GM21390 (cell line): ENCODE results near the gene PNKD.

Source experiments
- ATAC-seq: cut with Tn5 transposase; IDR thresholded peaks from one replicate; pipeline ENCODE4 v1.9.1; 2021; ENCODE audit not compliant: unreplicated experiment

Gene PNKD

DNA sequence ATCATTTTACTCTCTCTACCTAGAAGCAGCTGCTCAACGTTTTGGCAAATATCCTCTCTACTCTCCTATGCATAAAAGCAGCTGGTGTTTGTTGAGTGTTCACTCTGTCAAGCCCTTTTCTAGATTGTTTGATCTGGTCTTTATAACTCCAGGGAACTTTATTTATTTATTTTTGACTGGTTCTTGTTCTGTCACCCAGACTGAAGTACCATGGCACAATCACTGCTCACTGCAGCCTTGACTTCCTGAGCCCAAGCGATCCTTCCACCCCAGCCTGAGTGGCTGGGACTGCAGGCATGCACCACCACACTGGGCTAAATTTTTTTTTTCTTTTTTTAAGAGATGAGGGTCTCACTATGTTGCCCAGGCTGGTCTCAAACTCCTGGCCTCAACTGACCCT lies 99.0 kb downstream of the PNKD start:
- ATAC-seq, result no peak

DNA sequence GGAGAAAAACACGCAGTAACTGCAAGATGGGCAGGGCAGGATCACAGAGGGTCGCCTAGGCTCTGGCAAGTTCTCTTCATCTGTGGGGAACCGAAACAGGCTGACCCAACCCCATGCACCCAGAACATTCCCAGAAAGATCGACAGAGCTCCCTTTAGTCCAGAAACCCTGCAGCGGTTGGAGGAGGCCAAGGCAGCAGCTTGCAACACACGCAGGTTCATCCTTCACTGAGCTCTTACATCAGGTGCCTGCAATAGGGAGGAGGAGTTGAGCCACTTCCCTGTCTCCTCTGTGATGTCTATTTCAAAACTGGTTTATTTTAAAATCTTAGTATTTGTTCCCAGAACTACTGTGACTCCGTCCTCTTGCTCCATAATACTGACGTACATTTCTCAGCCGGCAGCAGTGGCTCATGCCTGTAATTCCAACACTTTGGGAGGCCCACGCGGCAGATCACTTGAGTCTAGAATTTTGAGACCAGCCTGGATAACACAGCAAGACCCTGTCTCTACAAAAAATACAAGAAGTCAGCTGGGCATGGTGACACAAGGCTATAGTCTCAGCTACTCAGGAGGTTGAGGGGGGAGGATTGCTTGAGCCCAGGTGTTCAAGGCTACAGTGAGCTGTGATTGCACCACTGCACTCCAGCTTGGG lies 100.2 kb downstream of the PNKD start:
- no peak for ATAC-seq

DNA sequence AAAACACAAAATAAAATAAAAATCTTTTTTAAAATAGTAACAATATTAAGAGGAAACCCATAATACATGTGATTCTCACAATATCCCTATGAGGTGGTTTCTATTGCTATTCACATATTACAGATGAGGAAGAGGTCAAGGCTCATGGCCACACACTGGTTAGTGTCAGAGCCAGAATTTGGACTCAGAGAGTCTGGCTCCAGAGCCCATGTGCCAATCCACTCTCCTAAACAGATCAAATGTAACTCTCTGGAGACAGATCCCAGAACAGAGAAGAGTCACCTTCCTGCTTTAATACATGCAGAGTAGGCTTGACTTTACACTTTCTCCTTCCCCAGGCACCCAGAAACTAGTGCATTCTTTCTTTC lies 101.6 kb downstream of the PNKD start:
- ATAC-seq, result no peak

DNA sequence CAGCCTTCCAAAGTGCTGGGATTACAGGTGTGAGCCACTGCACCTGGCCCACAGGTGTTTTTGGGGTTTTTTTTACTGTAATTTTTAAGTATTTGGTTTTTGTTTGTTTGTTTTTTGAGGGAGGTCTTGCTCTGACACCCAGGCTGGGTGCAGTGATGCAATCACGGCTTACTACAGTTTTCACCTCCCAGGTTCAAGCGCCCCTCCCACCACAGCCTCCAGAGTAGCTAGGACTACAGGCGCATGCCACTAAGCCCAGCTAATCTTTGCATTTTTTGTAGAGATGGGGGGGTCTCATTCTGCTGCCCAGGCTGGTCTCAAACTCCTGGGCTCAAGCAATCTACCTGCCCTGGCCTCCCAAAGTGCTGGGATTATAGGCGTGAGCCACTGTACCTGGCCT lies 104.5 kb downstream of the PNKD start:
- ATAC-seq, result no peak

DNA sequence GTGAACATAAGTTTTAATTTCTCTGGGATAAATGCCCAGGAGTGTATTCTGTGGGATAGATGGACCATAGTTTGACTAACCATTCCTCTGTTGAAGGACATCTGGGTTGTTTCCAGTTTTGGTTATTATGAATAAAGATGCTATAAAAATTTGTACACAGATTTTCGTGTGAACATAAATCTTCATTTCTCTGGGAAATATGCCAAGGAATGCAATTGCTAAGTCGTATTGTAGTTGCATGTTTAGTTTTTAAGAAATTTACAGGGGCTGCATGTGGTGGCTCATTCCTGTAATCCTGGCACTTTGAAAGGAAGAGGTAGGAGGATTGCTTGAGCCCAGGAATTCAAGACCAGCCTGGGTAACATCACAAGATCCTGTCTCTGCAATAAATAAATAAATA lies 104.9 kb downstream of the PNKD start:
- no peak for ATAC-seq

DNA sequence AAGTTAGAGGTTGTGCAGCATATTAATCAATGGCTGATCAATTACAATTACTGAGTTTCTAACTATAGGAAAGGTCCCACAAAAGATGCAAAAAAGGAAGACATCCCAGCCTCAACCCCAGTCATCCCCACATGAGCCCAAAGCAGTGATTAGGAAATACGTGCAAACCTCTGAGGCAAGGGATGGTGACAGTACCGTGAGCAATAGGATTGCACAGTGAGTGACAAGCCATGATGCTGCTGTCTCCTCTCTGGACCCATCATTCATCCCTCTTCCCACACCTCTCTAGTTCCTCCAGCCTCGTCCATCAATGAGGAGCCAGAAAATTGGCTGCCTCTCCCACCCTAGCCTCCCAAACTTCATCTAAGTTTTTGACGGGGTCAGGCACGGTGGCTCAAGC lies 107.7 kb downstream of the PNKD start:
- ATAC-seq, result no peak

DNA sequence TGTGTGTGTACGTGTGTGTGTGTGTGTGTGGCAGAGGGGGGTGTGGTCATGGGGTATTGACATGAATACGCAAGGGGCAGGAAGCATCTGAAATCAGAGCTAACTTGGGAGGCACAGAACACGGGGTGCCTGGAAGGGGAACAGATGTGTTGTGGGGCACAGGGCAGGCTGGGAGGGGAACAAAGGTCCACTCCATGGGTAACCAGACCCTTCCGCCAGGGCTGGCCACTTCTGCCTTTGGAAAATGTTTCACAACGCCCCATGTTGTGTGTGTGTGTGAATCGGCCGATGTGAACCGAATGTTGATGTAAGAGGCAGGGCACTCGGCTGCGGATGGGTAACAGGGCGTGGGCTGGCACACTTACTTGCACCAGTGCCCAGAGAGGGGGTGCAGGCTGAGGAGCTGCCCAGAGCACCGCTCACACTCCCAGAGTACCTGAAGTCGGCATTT lies 111.6 kb downstream of the PNKD start, which contains the start of gene SLC11A1:
Gene SLC11A1, plus strand, starts transcription at position 358 of the 451 bp plus-strand sequence. CDS start 96 bp downstream, outside the sequence.
- no peak for ATAC-seq

DNA sequence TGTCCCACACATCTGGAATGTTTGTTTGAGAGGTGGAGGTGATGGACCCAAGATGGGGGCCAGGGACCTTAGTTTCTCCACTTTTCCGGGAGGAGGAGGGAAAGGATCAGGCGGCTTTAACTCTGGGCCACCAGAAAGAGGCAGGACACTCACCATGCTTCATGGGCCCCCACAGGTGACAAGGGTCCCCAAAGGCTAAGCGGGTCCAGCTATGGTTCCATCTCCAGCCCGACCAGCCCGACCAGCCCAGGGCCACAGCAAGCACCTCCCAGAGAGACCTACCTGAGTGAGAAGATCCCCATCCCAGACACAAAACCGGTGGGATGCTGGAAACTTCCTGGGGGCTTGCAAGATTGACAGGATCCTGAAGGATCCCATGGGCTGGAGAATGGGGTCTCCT lies 112.5 kb downstream of the PNKD start:
- no peak for ATAC-seq

DNA sequence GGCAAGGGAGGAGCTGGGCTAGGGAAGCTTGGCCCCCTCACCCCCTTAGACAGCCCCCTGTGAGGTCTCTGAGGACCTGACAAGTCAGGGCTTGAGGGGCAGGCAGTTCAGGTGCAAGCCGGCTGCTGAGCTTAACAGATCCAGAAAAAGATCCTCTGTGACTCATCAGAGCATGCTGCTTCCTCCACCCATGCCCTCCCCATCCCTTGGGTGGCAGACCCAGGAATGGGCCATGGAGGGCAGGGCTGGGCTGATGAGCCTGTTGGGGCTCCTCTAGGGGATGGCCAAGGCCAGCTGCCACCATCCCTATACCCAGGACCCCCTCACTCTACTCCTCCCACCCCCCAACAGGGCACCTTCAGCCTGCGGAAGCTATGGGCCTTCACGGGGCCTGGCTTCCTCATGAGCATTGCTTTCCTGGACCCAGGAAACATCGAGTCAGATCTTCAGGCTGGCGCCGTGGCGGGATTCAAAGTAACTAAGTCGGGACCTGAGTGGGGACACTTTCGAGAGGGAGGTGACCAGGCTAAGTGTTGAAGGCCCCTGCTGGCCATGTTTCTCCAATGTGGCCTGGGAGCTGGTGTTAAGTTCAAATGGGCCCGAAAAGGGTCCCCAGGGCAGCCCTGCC lies 113.7 kb downstream of the PNKD start:
- ATAC-seq, result no peak

DNA sequence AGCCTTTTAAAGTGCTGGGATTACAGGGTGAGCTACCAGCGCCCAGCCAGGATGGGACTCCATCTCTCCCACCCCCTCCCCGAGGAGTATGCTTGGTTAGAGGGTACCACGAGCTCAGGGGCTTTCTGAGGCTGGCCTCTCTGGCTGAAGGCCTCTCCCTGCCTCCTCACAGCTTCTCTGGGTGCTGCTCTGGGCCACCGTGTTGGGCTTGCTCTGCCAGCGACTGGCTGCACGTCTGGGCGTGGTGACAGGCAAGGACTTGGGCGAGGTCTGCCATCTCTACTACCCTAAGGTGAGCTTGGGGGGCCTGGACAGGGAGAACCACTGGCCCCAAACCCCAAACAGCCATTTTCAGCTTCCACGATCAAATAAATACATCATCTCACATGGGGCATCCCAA lies 114.7 kb downstream of the PNKD start:
- ATAC-seq, result no peak

DNA sequence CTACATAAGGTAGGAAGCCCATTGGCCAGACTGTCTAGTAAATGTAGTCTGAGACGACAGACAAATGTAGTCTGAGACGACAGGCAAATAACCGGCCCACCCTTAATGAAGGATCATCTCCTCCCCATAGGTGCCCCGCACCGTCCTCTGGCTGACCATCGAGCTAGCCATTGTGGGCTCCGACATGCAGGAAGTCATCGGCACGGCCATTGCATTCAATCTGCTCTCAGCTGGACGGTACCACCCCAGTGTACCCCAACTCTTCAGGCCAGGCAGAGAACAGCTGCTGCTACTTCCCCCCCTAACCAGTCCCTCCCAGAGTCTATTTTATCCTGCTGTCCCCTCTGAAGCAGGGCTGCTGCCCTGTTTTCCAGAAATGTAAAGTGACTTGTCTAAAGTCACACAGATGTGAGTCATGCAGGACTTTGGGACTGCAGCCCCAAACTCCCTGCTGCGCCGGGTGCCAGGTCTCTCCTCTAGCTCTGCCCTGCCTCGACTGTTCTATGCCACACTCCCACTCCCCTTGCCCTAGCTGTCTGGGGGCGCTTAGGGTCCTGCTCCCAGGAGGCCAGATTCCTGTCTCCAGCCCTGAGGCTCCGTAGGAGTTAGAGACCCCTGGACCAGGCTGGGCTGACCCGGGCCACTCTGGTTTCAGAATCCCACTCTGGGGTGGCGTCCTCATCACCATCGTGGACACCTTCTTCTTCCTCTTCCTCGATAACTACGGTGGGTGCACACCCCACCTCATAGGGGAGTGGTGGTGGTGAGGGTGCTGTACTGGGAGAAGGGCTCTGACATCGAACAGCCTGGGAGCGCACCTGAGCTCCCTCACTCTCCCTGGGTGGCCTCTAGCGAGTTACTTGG lies 116.4 kb downstream of the PNKD start:
- no peak for ATAC-seq

DNA sequence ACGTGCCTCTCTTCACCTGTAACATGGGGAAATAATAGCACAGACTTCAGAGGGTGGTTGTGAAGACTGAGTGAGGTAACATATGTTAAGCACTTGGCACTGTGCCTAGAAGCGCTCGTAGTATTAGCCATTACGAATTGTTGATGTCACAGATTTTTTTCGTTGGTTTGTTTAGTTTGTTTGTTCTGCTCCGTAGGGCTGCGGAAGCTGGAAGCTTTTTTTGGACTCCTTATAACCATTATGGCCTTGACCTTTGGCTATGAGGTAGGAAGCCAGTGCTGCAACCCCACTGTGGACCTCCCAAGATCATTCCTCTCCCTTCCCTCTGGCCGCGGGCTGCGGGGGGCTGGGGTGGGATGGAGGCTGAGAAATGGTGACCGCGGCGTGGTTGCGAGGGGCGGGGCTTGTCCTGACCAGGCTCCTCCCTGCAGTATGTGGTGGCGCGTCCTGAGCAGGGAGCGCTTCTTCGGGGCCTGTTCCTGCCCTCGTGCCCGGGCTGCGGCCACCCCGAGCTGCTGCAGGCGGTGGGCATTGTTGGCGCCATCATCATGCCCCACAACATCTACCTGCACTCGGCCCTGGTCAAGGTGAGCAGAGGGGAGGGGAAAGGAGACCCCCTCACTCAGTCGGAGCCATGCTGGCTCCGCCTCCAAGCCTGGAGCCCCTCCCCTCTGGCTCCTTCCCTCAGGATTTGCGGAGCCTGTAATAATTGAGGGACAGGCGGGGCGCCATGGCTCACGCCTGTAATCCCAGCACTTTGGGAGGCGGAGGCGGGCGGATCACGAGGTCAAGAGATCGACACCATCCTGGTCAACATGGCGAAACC lies 117.3 kb downstream of the PNKD start:
- ATAC-seq, result no peak

DNA sequence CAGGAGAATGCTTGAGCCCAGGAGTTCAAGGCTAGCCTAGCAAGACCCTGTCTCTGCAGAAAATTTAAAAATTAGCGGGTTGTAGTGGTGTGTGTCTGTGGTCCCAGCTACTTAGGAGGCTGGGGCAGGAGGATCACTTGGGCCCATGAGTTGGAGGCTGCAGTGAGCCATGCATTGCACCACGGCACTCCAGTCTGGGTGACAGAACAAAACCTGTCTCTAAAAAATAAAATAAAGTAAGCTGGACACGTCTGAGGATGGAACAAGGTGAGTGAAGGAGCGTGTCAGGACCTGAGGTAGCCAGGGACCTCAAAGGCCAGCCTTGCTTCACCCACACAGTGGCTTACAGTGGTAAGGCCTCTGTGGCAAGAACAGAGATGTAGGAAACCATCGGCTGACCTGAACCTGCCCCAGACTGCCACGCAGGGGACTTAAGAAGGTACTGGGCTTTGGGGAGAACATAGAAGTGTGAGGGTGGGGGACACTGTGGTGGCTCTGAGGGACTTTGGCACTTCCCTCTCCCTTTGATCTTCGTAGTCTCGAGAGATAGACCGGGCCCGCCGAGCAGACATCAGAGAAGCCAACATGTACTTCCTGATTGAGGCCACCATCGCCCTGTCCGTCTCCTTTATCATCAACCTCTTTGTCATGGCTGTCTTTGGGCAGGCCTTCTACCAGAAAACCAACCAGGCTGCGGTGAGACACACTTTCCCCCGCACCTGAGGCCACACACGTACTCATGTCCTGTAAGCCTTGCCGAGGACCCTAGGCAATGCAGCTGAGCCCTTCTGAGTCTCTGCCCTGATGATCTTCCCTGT lies 119.2 kb downstream of the PNKD start:
- ATAC-seq, result no peak

DNA sequence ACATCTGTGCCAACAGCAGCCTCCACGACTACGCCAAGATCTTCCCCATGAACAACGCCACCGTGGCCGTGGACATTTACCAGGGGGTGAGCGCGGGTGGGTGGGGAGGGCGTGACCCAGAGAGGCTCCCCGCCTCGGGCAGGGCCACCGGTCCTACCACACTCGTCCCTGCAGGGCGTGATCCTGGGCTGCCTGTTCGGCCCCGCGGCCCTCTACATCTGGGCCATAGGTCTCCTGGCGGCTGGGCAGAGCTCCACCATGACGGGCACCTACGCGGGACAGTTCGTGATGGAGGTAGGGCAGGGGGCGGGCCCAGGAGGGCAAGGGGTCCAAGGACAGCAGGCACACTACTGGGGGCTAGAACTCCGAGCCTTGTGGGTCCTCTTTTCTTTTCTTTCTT lies 120.9 kb downstream of the PNKD start:
- ATAC-seq, result no peak

DNA sequence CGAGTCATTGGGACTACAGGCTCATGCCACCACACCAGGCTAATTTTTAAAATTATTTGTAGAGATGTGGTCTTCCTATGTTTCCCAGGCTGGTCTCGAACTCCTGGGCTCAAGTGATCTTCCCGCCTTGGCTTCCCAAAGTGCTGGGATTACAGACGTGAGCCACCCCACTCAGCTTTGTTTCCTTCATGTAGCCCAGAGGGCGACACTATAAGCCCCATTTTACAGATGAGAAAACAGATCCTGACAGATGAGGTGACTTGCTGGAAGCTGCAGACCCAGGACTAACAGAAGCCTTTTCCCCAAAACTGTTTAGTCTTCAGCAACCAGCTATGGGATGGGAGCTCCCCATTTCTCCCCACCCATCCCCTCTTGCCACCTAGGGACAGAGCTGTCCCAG lies 122.1 kb downstream of the PNKD start:
- ATAC-seq, result no peak

DNA sequence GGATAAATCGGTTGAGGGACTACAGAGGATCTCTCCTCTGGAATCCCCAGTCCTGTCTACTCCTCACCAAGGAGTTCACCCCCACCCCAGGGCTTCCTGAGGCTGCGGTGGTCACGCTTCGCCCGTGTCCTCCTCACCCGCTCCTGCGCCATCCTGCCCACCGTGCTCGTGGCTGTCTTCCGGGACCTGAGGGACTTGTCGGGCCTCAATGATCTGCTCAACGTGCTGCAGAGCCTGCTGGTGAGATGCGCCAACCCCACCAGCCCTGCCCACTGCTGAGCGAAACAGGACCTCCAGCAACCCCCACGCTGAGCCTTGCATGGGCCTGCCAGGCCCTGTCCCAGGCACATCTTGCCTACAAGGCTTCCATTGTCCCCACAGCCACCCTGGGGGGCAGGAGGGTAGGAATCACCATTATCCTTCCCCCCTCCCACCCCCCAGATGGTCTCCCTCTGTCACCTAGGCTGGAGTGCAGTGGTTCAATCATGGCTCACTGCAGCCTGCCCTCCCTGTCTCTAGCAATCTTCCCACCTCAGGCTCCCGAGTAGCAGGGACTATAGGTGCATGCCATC lies 122.7 kb downstream of the PNKD start:
- no peak for ATAC-seq

DNA sequence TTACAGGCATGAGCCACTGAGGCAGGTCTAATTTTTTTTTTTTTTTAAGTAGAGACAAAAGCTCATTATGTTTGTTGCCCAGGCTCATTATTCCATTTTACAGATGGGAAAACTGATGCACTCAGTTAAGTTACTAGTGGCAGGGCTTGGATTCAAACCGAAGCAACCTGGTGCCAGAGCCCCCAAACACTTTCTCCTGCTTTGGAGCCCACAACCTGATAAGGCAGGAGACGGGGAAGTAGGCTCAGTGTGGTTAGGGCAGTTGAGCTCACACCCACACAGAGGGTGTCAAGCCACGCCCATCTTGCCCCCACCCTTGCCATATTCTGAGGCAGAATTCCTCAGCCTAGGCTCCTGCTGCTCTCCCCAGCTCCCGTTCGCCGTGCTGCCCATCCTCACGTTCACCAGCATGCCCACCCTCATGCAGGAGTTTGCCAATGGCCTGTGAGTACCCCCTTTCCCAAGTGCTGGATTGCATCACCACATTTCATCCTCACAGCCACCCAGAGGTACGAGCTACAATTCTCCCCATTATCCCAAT lies 123.5 kb downstream of the PNKD start:
- no peak for ATAC-seq

DNA sequence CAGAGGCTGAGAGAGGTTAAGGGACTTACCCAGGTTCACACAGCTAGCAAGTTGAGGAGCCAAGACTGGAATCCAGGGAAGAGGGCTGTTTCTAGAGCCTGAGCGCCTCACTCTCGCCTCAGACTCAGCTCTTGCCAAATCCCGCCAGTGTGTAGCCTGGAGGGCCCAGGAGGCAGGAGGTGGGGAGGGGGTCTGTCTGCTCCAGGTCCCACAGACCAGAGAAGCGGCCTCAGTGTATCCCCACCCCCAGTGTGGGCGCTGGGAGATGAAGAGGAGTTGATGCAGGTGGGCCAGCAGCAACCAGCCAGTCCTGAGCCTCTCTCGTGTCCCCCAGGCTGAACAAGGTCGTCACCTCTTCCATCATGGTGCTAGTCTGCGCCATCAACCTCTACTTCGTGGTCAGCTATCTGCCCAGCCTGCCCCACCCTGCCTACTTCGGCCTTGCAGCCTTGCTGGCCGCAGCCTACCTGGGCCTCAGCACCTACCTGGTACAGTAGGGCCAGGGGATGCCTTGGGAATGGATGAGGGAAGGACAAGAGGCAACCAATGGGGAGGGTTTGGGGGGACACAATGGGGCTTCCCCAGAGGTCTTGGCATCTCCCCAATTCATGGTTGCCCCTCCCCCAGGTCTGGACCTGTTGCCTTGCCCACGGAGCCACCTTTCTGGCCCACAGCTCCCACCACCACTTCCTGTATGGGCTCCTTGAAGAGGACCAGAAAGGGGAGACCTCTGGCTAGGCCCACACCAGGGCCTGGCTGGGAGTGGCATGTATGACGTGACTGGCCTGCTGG lies 124.2 kb downstream of the PNKD start:
- ATAC-seq, result no peak

DNA sequence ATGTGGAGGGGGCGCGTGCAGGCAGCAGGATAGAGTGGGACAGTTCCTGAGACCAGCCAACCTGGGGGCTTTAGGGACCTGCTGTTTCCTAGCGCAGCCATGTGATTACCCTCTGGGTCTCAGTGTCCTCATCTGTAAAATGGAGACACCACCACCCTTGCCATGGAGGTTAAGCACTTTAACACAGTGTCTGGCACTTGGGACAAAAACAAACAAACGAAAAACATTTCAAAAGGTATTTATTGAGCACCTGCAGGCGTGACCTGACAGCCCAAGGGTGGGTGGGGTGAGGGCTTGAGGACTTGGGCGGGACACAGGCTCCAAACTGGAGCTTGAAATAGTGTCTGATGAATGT lies 124.7 kb downstream of the PNKD start:
- ATAC-seq, result no peak
